Brain pericyte (primary cell): ENCODE data around the gene TCEANC.

Experiments
- DNase-seq: peaks from one replicate; pipeline ENCODE4 v3.0.0-alpha.2; 2012; ENCODE audit warnings: low read depth, low spot score

The TCEANC gene

GRCh38 chrX:13692771-13693231 lies 39.9 kb downstream of the TCEANC start:
- no peak for DNase-seq

- DNase-seq: no peak
These were observed 40.5 kb downstream of the TCEANC start for GRCh38 chrX:13693341-13693961.

- DNase-seq: no peak
These were observed 41.4 kb downstream of the TCEANC start for GRCh38 chrX:13694359-13694758.

GRCh38 chrX:13694983-13695382 lies 42.0 kb downstream of the TCEANC start:
- DNase-seq: no peak

- DNase-seq: no peak
These were observed 42.7 kb downstream of the TCEANC start for GRCh38 chrX:13695601-13696115.

GRCh38 chrX:13697455-13697854 lies 44.5 kb downstream of the TCEANC start:
- no peak for DNase-seq

- no peak for DNase-seq
These were observed 45.0 kb downstream of the TCEANC start for GRCh38 chrX:13697976-13698375.

GRCh38 chrX:13698432-13698831 lies 45.5 kb downstream of the TCEANC start:
- DNase-seq: no peak

- DNase-seq: no peak
These were observed 46.4 kb downstream of the TCEANC start for GRCh38 chrX:13699183-13699826.

GRCh38 chrX:13700380-13700779 lies 47.4 kb downstream of the TCEANC start:
- DNase-seq: no peak

GRCh38 chrX:13702111-13702789 lies 49.3 kb downstream of the TCEANC start:
- no peak for DNase-seq

- DNase-seq: no peak
These were observed 50.2 kb downstream of the TCEANC start for GRCh38 chrX:13703135-13703534.

GRCh38 chrX:13703589-13703988 lies 50.6 kb downstream of the TCEANC start:
- no peak for DNase-seq

GRCh38 chrX:13711141-13711540 lies 58.2 kb downstream of the TCEANC start:
- no peak for DNase-seq
